HG03060 (cell line): ENCODE data around the gene CHST13.

Source experiments
- ATAC-seq: cut with Tn5 transposase; IDR thresholded peaks from one replicate; pipeline ENCODE4 v1.9.1; 2021; ENCODE audit warnings: low read depth, moderate number of reproducible peaks; ENCODE audit not compliant: unreplicated experiment

CHST13 gene

DNA sequence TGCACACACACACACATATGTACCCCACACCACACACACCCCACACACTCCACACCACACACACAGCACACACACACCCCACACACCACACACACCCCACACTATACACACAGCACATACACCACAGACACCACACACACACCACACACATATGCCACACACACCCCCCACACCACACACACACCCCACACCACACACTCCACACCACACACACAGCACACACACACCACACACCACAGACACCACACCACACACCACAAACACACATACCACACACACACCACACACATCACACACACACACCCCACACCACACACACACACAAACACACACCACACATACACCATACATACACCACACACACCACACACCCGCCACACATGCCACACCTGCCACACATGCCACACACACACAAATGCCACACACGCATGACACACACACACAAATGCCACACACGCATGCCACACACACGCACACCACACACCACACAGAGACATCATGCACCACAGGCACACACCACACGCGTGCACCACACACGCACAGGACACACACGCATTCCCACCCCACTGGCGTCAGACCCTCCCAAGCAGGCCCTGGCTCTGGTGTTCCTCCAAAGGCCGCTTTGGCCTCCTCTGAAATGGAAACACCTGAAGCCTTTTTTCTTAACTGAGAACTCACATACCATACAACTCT, 15.7 kb downstream of the CHST13 start:
- no peak for ATAC-seq

DNA sequence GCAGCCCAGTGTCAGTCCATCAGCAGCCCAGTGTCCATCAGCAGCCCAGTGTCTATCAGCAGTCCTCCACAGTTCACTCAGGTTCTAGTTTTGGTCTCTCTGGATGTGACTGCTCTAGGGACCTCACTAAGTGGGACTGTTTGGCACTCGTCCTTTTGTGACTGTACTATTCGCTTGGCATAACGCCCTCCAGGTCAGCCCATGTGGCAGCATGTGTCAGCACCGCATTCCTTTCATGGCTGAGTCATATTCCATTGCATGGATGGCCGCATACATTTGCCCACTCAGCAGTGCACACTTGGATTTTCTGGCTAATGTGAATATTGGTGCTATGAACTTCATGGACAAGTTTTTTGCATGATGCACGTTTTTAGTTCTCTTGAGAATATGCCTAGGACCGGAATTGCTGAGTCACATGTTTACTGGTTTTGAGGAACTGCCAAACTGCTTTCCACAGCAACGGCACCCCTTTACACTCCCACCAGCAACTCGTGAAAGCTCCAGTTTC, 16.4 kb downstream of the CHST13 start:
- no peak for ATAC-seq

DNA sequence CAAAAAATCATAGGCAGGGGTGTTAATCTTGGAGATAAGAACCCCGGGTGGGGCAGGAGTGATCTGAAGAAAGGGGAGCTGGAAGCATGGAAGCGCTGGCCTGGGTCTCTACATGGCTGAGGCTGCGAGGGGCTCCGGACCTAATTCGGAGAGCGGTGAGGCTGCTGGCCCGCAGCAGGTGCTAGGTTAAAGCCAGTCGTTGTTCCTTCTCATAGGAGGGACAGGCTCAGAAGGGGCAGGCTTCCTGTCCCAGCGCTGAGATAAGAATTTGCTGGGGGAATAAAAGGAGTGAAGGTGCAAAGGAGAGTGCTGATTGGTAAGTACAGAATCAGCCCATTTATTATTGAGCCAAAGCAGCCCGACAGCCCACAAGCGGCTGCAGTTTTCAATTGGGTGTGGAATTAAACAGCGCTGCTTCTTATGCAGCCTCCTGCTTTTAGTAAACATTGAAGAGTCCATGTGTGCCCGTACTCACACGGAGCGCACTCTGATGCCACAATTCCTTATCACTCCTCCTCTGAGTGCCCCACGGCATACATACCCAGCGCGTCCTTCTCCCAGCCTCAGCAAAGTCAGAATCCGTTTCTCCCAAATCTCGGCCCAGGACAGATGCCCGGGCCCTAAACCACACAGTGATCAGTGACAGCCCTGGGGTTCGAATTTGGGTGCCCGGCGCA, 17.1 kb downstream of the CHST13 start:
- no peak for ATAC-seq

DNA sequence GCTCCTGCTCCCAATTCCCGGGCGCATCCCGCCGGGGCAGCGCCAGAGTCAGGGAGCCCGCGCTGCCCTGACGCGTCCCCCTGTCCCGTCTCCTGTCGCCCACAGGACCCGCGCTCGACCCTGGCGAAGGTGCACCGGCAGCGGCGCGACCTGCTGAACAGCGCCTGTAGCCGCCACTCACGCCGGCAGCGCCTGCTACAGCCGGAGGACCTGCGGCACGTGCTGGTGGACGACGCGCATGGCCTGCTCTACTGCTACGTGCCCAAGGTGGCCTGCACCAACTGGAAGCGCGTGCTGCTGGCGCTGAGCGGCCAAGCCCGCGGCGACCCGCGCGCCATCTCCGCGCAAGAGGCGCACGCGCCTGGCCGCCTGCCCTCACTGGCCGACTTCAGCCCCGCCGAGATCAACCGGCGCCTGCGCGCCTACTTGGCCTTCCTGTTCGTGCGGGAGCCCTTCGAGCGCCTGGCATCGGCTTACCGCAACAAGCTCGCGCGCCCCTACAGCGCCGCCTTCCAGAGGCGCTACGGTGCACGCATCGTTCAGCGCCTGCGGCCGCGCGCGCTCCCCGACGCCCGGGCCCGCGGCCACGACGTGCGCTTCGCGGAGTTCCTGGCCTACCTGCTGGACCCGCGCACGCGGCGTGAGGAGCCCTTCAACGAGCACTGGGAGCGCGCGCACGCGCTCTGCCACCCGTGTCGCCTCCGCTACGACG, 17.8 kb downstream of the CHST13 start:
- no peak for ATAC-seq

- no peak for ATAC-seq
Measured at GRCh38 chr3:126542340-126543241, 18.6 kb downstream of the CHST13 start.

DNA sequence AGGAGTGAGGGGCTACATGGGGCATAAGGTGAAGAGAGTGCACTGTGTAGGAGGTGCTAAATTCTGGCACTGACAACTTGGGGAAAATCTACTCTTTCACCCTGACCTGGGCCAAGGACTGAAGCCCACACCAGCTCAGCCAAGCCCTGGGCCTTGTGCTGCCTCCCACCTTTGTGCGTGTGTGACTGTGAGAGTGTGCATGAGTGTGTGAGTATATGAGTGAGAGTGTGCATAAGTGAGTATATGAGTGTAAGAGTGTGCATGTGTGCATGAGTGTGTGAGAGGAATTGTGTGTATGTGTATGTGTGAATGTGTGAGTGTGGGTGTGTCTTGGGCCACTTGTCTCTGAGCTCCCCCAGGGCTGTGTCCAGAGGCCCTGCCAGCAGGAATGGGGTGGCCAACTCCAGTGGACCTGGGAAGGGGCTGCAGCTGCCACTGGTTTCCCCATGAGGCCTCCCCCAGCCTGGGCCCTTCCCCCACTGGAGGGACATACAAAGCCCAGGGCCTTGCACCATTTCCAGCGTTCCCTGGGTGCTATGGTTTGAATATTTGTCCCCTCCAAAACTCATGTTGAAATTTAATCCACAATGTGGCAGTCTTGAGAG, 19.6 kb downstream of the CHST13 start:
- ATAC-seq, result no peak

GRCh38 chr3:126544596-126545281, 20.8 kb downstream of the CHST13 start:
- ATAC-seq, result no peak

- ATAC-seq, result no peak
Measured at GRCh38 chr3:126545544-126545943, 21.6 kb downstream of the CHST13 start.

DNA sequence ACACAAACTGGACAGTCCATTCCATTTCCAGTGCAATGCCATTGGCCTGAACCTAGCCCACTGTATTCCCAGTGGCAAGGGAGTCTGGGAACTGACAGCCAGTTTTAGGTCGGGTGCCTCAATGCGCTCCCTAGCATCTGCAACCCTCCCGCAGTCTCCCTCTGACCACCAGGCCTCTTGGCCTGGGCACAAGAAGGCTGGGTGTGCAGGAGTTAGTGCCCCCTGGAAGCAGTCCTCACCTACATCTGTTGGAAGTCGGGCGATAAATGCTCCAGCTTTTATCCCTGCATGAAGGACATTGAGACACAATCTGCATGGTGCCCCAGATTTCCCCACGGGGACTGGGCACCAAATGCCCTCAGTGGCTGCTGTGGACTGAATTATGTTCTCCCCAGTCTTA, 22.1 kb downstream of the CHST13 start:
- no peak for ATAC-seq

GRCh38 chr3:126546549-126547239, 22.7 kb downstream of the CHST13 start:
- ATAC-seq, result no peak

DNA sequence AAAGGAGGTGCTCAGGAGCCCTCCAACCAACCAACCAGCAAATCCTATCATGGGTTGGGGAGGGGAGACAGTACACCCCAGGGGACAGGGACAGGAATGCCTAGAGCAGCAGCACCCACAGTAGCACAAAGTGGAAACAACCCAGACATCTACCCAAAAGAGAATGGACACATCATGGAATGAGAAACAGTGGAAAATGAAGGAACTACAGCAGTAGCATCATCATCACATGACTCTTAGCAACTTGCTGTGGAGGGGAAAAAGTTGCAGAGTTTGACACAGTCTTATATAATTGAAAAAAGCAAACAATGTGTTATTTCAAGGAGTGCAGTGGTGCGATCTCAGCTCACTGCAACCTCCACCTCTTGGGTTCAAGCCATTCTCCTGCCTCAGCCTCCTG, 23.8 kb downstream of the CHST13 start:
- no peak for ATAC-seq

DNA sequence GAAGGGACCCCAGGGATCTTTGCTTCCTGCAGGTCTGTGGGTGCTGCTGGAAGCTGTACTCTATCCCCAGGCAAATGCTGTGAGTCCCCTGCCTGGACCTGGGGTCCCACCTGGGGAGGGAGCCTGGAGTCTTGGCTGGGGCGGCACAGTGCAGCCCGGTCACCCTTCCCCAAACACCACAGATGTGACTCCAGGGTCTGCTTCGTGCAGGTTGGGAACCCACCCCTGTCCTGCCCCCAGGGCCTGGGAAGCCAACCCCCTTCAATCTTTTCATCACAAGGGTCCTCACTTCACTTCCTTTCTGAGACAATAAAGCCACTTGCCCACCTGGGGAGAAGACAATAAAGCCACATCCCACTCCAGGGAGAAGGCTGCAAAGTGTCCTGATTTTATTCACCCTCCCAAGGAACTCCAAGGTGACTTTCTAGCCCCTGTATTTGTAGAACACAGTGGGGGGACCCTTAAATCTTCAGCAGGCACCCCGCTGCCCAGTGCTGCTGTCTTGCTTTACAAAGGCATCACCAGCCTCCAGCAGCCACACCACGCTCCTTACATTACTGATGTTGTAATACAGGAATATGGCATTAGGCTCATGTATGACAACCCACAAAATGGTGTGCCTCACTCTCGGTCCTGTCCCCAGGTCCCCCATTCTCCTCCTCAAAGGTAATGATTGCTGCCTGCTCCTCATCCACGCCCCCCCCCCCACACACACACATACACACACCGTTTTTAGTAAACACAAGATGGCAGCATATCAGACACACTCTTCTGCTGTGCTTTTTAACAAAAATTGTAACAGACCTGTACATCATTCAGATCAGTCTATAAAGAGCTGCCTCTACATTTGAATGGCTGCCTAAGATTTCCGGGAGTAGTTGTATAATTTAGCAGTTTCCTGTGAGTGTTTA, 24.9 kb downstream of the CHST13 start:
- no peak for ATAC-seq

DNA sequence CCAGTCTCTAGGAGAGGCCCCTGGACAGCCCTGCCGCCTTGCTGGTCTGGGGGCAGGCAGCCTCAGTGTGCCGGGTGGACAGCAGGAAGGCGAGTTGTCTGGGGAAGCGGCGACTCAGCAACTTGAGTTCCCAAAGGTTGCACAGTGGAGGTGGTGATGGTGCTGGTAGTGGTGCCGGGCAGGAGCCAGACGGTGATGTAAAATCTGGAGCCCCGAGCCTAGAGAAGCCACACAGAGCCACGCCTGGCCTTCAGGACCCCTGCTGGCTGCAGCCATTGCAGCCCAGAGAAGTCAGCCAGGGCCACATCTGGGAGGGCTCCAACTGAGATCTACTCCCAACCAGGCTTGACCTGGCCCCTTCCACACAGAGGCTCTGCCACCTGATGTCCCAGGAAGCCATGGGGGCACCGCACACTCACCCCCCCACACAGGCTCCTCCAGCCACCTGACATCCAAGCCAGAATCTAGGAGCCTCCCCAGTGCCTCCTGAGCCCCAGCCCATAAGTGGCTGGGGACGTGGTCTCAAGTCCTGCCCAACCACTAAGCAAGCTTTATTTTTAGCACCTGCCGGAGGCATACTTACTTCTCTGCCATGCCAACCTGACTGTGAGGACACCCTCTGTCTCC, 26.0 kb downstream of the CHST13 start:
- ATAC-seq, result no peak

- ATAC-seq, result no peak
Measured at GRCh38 chr3:126550488-126551051, 26.6 kb downstream of the CHST13 start.

DNA sequence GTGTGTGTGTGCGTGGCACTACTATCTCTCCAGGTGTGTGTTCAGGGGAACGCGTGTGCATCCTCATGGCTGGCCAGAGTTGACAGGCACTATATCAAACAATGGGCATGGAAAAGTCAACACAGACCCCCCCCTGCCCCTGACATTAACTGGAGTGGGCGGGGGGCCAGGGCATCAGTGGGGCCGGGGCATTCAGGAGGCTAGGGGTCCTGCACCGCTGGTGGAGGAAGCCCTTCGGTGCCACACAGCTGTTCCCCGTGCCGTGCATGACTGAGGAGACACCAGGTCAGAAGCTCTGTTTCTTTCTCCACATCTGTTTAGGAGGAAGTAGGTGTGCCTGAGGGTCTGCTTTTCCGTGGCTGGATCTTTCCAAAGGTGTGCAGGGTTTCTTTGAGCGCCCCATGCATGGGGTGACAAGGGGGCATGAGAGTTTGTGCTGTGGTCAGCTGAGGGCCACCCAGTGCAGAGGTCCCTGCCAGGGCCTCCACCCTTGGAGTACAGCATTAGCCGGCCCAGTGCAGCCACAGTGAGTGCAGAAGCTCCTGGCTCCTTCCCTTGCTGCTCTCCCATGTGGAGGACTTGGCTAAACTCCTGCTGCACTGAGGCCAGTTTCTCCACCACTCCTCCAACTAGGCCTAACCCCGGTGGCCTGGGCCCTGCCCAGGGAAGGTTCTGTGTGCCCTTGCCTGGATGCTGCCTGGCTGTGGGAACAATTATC, 27.3 kb downstream of the CHST13 start:
- no peak for ATAC-seq

DNA sequence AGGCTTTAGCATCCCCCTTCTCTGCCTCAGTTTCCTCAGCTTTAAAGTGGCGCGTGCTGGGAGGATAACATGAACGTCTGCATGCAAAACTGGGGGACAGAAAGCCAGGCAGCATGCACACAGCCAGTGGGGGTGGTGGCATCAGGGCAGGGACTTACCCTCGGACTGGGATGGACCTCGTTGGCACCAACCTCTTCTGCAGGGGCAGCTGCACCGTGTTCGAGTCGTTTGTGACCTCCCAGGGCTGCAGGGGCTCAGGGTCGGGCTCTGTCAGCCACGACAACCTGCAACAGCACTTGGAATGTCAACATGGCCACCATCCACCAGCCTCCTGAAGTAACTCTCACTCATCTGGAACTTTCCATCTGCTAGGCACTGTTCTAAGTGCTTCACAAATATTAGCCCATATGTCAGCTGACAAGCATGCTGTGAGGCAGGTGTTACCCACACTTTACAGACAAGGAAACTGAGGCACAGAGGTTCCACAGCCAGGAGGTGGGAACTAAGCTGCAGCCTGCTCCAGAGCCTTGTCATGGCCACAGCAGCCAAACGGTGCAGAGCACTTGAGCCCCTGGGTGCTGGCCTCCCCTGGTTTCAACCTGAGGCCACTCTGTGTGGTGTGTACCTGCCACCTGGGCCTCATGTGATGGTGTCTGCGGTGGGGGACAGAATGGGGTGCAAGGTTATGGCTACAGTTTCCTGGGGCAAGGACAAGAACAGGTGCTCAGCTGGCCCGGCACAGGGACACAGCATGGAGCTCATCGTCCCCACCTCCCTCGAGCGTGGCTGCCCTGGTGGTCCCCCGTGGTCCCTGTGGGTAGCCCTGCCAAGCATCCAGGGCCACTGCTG, 28.1 kb downstream of the CHST13 start:
- no peak for ATAC-seq
